ENCODE measurements around the gene LY86.

DNA sequence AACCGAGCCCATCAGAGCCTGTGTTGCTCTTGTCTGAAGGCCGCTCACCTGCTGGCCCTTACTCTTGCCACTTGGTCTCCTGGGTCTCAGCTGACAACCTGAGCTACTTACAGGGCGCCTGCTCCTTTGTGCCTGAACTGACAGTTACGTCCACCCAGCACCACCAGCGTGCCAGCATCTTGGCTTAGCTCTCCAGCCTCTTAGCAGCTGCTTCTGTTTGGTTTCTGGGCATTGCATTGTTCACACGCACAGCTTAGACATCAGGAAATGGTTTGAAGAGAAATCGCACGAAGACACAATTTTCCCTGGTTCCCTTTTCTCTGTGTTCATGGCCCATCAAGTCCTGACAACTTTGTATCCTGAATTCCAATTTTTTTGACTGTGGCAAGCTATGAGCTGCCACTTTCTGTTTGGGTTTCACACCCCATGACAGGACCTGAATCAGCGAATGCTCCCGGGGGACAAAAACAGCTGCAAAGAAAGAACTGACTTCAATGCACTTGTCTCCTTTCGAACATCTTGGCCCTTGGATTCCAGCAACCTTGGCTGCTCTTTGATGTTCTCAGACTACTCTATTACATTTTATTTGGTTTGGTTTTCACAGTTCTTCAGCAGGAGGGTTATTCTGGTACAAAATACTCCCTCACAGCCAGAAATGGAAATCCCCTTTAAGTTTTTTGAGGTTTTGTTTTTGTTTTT is 45.2 kb upstream of the LY86 start:
- TF ChIP-seq CTCF (IDR thresholded peaks at IDR 0.05; ENCODE audit: low read depth, low read length) (no peak), EZH2phosphoT487 (IDR thresholded peaks at IDR 0.05; ENCODE audit: low read depth) (no peak)
